NCI-H2196 (cell line): ENCODE data around the gene PALM3.
"Not testable (repeated sequence)": the region's sequence is repeated elsewhere in the genome, so short reads cannot be mapped to it uniquely, and the experiment has no call there.

Source experiments
- DNase-seq: peaks from one replicate; lab custom pipeline; 2025; ENCODE audit not compliant: unreplicated experiment; lab: John Stamatoyannopoulos, UW

PALM3 gene

GRCh38 chr19:14035706-14036105 is 26.2 kb downstream of the PALM3 start:
- no peak for DNase-seq

GRCh38 chr19:14035159-14035558 is 26.7 kb downstream of the PALM3 start:
- not testable (repeated sequence) for DNase-seq

- no peak for DNase-seq
These were observed 27.9 kb downstream of the PALM3 start for GRCh38 chr19:14033946-14034345.

GRCh38 chr19:14031719-14032480 is 30.0 kb downstream of the PALM3 start, which contains the start of gene IL27RA:
IL27RA (plus strand) TSS chr19:14031762; CDS start chr19:14031873, 111 bp downstream.
- peak; percentile 72 for DNase-seq

- no peak for DNase-seq
These were observed 30.7 kb downstream of the PALM3 start for GRCh38 chr19:14030997-14031718.

- DNase-seq, result no peak
These were observed 33.0 kb downstream of the PALM3 start for GRCh38 chr19:14028901-14029300.

GRCh38 chr19:14027856-14028450 is 33.9 kb downstream of the PALM3 start, which contains the start of gene RLN3:
RLN3 (plus strand) TSS chr19:14028148; CDS start chr19:14028205, 57 bp downstream.
- DNase-seq, result no peak

GRCh38 chr19:14026652-14027192 is 35.2 kb downstream of the PALM3 start:
- not testable (repeated sequence) for DNase-seq

- DNase-seq, result no peak
These were observed 38.3 kb downstream of the PALM3 start for GRCh38 chr19:14023404-14024235.

GRCh38 chr19:14022469-14022868 is 39.4 kb downstream of the PALM3 start:
- DNase-seq, result peak; percentile 25

- peak; percentile 16 for DNase-seq
These were observed 40.4 kb downstream of the PALM3 start for GRCh38 chr19:14021474-14021873.

- not testable (repeated sequence) for DNase-seq
These were observed 42.1 kb downstream of the PALM3 start for GRCh38 chr19:14019739-14020138.

- DNase-seq, result no peak
These were observed 42.8 kb downstream of the PALM3 start for GRCh38 chr19:14019100-14019499.

- DNase-seq, result no peak
These were observed 46.3 kb downstream of the PALM3 start for GRCh38 chr19:14015524-14016035.

- no peak for DNase-seq
These were observed 49.4 kb downstream of the PALM3 start for GRCh38 chr19:14012378-14012915.

GRCh38 chr19:14006766-14007562 is 54.9 kb downstream of the PALM3 start:
- peak; percentile 97 for DNase-seq

- peak; percentile 98 for DNase-seq
These were observed 55.7 kb downstream of the PALM3 start, which contains the start of gene RFX1 for GRCh38 chr19:14006085-14006765. RFX1 (minus strand) TSS chr19:14006320; CDS start chr19:13993843, 12,477 bp downstream.

GRCh38 chr19:14005349-14006084 is 56.4 kb downstream of the PALM3 start:
- DNase-seq, result peak; percentile 89
